ENCODE results near the gene SLC7A7.

Gene SLC7A7

DNA sequence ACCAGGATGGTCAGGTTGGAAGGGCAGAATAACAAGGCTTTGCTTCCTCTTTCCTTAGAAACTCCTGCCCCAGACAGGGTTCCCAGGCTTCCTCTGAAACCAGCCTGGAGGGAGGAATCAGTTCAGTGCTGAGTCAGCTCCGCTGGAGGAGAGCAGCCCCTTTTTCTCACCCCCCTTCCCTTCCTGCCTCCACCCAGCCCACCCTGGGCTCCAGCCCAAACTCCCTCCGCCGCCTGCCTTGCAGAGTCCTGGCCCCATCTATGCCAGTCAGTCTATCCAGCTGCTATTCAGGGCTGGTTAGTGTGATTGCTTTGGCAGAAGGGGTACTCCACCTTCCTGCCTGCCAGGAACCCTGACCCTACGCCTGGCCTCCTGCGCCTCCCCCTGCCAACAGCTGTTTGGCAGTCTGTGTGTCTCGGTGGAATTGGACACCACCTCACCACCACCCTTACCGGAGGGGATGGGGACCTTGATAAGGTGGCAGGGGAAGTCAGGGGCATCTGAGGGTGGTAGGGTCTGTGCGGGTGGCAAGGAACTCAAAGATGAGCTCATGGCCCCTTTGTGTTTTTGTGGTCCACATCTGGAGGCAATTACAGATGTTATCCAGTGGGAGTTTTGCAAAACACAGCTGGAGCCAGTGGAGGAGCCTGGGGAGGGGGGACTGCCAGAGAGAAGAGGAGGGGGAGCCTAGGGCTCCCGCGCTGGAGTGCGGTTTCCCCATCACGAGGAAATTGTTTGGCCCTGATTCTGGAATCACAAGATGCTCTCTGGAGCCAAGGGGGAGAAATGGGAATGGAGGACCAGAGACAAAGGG lies 33.3 kb upstream of the SLC7A7 start:
- CTCF ChIA-PET, result interaction anchor here (0.7 to 10.9 kb wide), 13 partner anchors 10 to 460 kb away, joined by 3 to 272 read pairs (median 4); partner anchors contain the start of genes LRP10, MMP14 and SLC7A7
- TF ChIP-seq, protein P1, sequence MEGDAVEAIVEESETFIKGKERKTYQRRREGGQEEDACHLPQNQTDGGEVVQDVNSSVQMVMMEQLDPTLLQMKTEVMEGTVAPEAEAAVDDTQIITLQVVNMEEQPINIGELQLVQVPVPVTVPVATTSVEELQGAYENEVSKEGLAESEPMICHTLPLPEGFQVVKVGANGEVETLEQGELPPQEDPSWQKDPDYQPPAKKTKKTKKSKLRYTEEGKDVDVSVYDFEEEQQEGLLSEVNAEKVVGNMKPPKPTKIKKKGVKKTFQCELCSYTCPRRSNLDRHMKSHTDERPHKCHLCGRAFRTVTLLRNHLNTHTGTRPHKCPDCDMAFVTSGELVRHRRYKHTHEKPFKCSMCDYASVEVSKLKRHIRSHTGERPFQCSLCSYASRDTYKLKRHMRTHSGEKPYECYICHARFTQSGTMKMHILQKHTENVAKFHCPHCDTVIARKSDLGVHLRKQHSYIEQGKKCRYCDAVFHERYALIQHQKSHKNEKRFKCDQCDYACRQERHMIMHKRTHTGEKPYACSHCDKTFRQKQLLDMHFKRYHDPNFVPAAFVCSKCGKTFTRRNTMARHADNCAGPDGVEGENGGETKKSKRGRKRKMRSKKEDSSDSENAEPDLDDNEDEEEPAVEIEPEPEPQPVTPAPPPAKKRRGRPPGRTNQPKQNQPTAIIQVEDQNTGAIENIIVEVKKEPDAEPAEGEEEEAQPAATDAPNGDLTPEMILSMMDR (IDR thresholded peaks at IDR 0.05; ENCODE audit: insufficient read depth, low read length, missing control alignments), result no peak
- H3K4me3 ChIP-seq (ENCODE audit: low read depth, low read length), result peak overlapping the region; percentile 12; the same call in 1 of the 2 replicates
- POLR2A ChIA-PET, result interaction anchor here (0.6 to 7.3 kb wide), 5 partner anchors 11 to 296 kb away, joined by 3 to 158 read pairs (median 4); partner anchors contain the start of genes MMP14 and PRMT5
- no peak for DNase-seq (ENCODE audit: low read depth, low spot score)

DNA sequence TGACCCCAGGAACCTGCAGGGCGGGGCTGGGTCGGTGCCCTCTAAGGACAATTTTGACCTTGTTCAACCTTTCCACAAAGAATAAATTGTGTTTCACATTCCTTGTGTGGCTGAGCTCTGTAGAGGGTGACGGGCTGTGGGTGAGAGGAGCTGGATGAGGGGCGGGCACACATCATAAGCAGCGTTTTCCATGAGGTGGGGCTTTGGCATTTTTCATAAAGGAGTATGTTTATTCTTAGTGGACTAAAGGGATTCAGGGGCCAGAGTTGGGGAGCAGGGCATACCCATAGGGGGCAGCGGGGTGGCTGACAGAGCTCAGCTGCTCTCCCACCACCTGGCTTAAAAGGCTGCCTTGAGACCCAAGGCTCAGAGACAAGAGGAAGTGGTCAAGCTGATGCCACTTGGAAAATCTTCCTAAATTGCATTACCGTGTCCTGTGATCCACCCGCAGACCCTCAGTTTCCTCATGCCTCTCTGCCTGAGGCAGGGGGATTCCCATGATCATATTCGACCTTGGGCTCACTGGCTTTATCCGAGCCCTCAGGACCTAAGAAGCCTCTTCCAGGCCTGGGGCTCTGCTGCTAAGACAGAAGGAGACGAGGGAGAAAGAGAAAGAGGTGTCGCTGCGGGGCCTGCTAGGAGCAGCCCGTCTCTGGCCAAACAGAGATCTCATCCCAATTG lies 32.6 kb upstream of the SLC7A7 start:
- TF ChIP-seq, protein P1 (IDR thresholded peaks at IDR 0.05; ENCODE audit: insufficient read depth, low read length, missing control alignments), result no peak
- ChIA-PET CTCF (interaction anchor here (1.1 to 10.9 kb wide), 7 partner anchors 10 to 460 kb away, joined by 3 to 272 read pairs (median 6); partner anchors contain the start of genes MMP14 and SLC7A7), POLR2A (interaction anchor here (1.4 to 7.3 kb wide), 3 partner anchors 10 to 82 kb away, joined by 4 to 158 read pairs (median 5); partner anchors contain the start of genes MMP14 and PRMT5)
- no peak for DNase-seq (ENCODE audit: low read depth, low spot score)
- H3K4me3 ChIP-seq (ENCODE audit: low read depth, low read length), result no peak overlapping the region

DNA sequence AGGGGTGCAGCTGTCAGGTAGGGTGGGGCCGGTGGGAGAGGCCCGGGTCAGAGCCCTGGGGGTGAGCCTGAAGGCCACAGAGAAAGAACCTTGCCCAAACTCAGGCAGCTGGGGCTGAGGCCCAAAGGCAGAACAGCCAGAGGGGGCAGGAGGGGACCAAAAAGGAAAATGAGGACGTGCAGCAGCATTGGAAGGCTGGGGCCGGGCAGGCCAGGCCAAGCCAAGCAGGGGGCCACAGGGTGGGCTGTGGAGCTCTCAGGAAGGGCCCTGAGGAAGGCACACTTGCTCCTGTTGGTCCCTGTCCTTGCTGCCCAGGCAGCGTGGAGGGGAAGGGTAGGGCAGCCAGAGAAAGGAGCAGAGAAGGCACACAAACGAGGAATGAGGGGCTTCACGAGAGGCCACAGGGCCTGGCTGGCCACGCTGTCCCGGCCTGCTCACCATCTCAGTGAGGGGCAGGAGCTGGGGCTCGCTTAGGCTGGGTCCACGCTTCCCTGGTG lies 31.6 kb upstream of the SLC7A7 start:
- no peak overlapping the region for H3K4me3 ChIP-seq (ENCODE audit: low read depth, low read length)
- no peak for DNase-seq (ENCODE audit: low read depth, low spot score)
- ChIA-PET CTCF (interaction anchor here (1.0 to 10.9 kb wide), 5 partner anchors 8 to 292 kb away, joined by 3 to 272 read pairs (median 6); partner anchors contain the start of gene MMP14), POLR2A (interaction anchor here (7.3 kb wide), 1 partner anchor 10 kb away, joined by 158 read pairs; the partner anchor contains the start of gene MMP14)
- TF ChIP-seq, protein P1 (IDR thresholded peaks at IDR 0.05; ENCODE audit: insufficient read depth, low read length, missing control alignments), result no peak

GRCh38 chr14:22845821-22846625 lies 30.8 kb upstream of the SLC7A7 start:
- POLR2A ChIA-PET, result interaction anchor here (7.3 kb wide), 1 partner anchor 9 kb away, joined by 158 read pairs; the partner anchor contains the start of gene MMP14
- TF ChIP-seq, protein P1 (IDR thresholded peaks at IDR 0.05; ENCODE audit: insufficient read depth, low read length, missing control alignments), result no peak
- H3K4me3 ChIP-seq (ENCODE audit: low read depth, low read length), result no peak overlapping the region
- CTCF ChIA-PET, result interaction anchor here (1.0 to 10.9 kb wide), 7 partner anchors 8 to 291 kb away, joined by 3 to 272 read pairs (median 6); partner anchors contain the start of gene MMP14
- no peak for DNase-seq (ENCODE audit: low read depth, low spot score)

- H3K4me3 ChIP-seq (ENCODE audit: low read depth, low read length), result no peak overlapping the region
- TF ChIP-seq, protein P1 (IDR thresholded peaks at IDR 0.05; ENCODE audit: insufficient read depth, low read length, missing control alignments), result no peak
- ChIA-PET CTCF (interaction anchor here (1.2 to 10.9 kb wide), 7 partner anchors 7 to 284 kb away, joined by 4 to 272 read pairs (median 6); partner anchors contain the start of gene MMP14), POLR2A (no interaction called here)
- no peak for DNase-seq (ENCODE audit: low read depth, low spot score)
Observed at GRCh38 chr14:22845103-22845394, 29.8 kb upstream of the SLC7A7 start.

All from AG04449 (cell line).